ENCODE data around the gene MPO. TPM values are rescaled to one million over a fixed set of nuclear protein-coding genes. Genes with fewer than 3 reads are reported as not detected.

The MPO gene
- total RNA-seq, 1 experiment from 2014 or later = 0.19 TPM

DNA sequence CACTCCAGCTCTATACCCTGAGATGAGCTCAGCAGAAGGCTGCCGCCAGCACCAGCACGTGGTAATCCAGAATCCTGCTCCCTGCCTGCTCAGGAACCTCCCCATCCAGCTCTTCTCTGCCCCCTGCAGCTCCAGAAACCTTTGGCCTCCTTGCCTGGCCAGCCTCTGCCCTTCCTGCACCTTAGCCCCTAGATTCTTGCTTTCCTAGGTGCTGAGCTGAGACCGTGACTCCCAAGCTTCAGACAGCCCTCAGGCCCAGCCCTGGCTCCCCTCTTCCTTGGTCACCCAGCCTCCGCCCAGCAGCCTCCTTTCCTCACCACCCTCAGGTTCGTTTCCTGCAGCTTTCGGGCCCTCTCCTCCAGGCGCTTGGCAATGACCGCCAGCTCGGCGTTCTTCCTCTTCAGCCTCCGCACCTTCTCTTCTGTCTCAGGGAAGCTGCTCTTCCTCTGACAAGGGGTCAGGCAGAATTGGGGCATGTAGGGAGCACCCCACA, 45.3 kb upstream of the MPO start:
- H3K4me1 Mint-ChIP-seq (ENCODE audit: insufficient read depth, unreplicated experiment) = peaks cover 5% of the 10 kb centered on the region
- H3K27ac Mint-ChIP-seq (ENCODE audit: low read depth, unreplicated experiment) = no peak overlapping the region
- TF ChIP-seq, protein P1, sequence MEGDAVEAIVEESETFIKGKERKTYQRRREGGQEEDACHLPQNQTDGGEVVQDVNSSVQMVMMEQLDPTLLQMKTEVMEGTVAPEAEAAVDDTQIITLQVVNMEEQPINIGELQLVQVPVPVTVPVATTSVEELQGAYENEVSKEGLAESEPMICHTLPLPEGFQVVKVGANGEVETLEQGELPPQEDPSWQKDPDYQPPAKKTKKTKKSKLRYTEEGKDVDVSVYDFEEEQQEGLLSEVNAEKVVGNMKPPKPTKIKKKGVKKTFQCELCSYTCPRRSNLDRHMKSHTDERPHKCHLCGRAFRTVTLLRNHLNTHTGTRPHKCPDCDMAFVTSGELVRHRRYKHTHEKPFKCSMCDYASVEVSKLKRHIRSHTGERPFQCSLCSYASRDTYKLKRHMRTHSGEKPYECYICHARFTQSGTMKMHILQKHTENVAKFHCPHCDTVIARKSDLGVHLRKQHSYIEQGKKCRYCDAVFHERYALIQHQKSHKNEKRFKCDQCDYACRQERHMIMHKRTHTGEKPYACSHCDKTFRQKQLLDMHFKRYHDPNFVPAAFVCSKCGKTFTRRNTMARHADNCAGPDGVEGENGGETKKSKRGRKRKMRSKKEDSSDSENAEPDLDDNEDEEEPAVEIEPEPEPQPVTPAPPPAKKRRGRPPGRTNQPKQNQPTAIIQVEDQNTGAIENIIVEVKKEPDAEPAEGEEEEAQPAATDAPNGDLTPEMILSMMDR (IDR thresholded peaks at IDR 0.05; ENCODE audit: unreplicated experiment) = no peak
- no peaks in the 10 kb centered on the region for H3K9me3 Mint-ChIP-seq (ENCODE audit: unreplicated experiment)
- H3K36me3 Mint-ChIP-seq (ENCODE audit: insufficient read depth, unreplicated experiment) = no peaks in the 10 kb centered on the region
- peaks cover 43% of the 10 kb centered on the region for H3K27me3 Mint-ChIP-seq (ENCODE audit: insufficient read depth, unreplicated experiment)
- no TSS peak for BruUV-seq (replicated peaks)
- ChIA-PET POLR2A (no interaction called here), CTCF (interaction anchor here (0.9 to 3.0 kb wide), 2 partner anchors 9 to 14 kb away, joined by 3 to 14 read pairs; no protein-coding TSS in a partner anchor)
- no peak for DNase-seq (ENCODE audit: unreplicated experiment)
- H3K4me3 Mint-ChIP-seq (ENCODE audit: unreplicated experiment) = no peak overlapping the region
- intact Hi-C loops (cut with micrococcal nuclease) = no loop called here

- peaks cover 5% of the 10 kb centered on the region for H3K4me1 Mint-ChIP-seq (ENCODE audit: insufficient read depth, unreplicated experiment)
- CTCF ChIA-PET = interaction anchor here (0.9 to 3.0 kb wide), 2 partner anchors 8 to 15 kb away, joined by 3 to 14 read pairs; no protein-coding TSS in a partner anchor
- no peaks in the 10 kb centered on the region for H3K9me3 Mint-ChIP-seq (ENCODE audit: unreplicated experiment)
- H3K27ac Mint-ChIP-seq (ENCODE audit: low read depth, unreplicated experiment) = no peak overlapping the region
- POLR2A ChIA-PET = no interaction called here
- TF ChIP-seq, protein P1 (IDR thresholded peaks at IDR 0.05; ENCODE audit: unreplicated experiment) = no peak
- H3K4me3 Mint-ChIP-seq (ENCODE audit: unreplicated experiment) = no peak overlapping the region
- intact Hi-C loops (cut with micrococcal nuclease) = no loop called here
- peaks cover 43% of the 10 kb centered on the region for H3K27me3 Mint-ChIP-seq (ENCODE audit: insufficient read depth, unreplicated experiment)
- DNase-seq (ENCODE audit: unreplicated experiment) = no peak
- no peaks in the 10 kb centered on the region for H3K36me3 Mint-ChIP-seq (ENCODE audit: insufficient read depth, unreplicated experiment)
- BruUV-seq (replicated peaks) = no TSS peak
Measured at GRCh38 chr17:58325289-58325726, 44.6 kb upstream of the MPO start.

GRCh38 chr17:58324409-58325288, 43.9 kb upstream of the MPO start:
- Mint-ChIP-seq H3K9me3 (ENCODE audit: unreplicated experiment) (no peaks in the 10 kb centered on the region), H3K36me3 (ENCODE audit: insufficient read depth, unreplicated experiment) (no peaks in the 10 kb centered on the region), H3K27ac (ENCODE audit: low read depth, unreplicated experiment) (no peak overlapping the region), H3K27me3 (ENCODE audit: insufficient read depth, unreplicated experiment) (peaks cover 43% of the 10 kb centered on the region), H3K4me3 (ENCODE audit: unreplicated experiment) (no peak overlapping the region), H3K4me1 (ENCODE audit: insufficient read depth, unreplicated experiment) (peaks cover 5% of the 10 kb centered on the region)
- BruUV-seq (replicated peaks) = no TSS peak
- intact Hi-C loops (cut with micrococcal nuclease) = no loop called here
- POLR2A ChIA-PET = no interaction called here
- TF ChIP-seq, protein P1 (IDR thresholded peaks at IDR 0.05; ENCODE audit: unreplicated experiment) = no peak
- CTCF ChIA-PET = interaction anchor here (0.9 to 3.0 kb wide), 2 partner anchors 8 to 124 kb away, joined by 4 to 14 read pairs; no protein-coding TSS in a partner anchor
- no peak for DNase-seq (ENCODE audit: unreplicated experiment)

DNA sequence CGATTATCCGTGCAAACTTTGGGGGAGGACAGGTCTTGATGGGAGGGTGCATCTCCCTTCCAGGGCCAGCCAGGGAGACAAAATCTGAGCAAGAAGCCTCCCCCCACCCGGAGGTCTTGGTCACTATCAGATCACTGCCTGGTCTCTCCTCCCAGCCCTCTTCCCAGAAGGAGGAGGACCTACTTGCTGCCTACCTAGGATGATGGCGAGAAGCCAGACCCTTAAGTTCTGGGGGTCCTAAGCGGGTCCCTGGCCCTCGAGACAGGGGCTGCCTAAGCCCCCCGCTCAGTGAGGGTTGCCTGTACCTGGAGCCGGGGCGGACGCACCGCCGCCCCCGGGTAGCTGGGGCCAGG, 43.3 kb upstream of the MPO start:
- ChIA-PET CTCF (interaction anchor here (0.9 kb wide), 1 partner anchor 124 kb away, joined by 4 read pairs; no protein-coding TSS in a partner anchor), POLR2A (no interaction called here)
- no peak overlapping the region for H3K4me3 Mint-ChIP-seq (ENCODE audit: unreplicated experiment)
- H3K4me1 Mint-ChIP-seq (ENCODE audit: insufficient read depth, unreplicated experiment) = peaks cover 5% of the 10 kb centered on the region
- BruUV-seq (replicated peaks) = no TSS peak
- peaks cover 43% of the 10 kb centered on the region for H3K27me3 Mint-ChIP-seq (ENCODE audit: insufficient read depth, unreplicated experiment)
- intact Hi-C loops (cut with micrococcal nuclease) = no loop called here
- H3K9me3 Mint-ChIP-seq (ENCODE audit: unreplicated experiment) = no peaks in the 10 kb centered on the region
- no peak overlapping the region for H3K27ac Mint-ChIP-seq (ENCODE audit: low read depth, unreplicated experiment)
- no peak for DNase-seq (ENCODE audit: unreplicated experiment)
- no peaks in the 10 kb centered on the region for H3K36me3 Mint-ChIP-seq (ENCODE audit: insufficient read depth, unreplicated experiment)
- TF ChIP-seq, protein P1 (IDR thresholded peaks at IDR 0.05; ENCODE audit: unreplicated experiment) = no peak

Measured in MCF 10A (cell line).